Measurements from ENCODE around the gene PPME1. TPM values are rescaled to one million over a fixed set of nuclear protein-coding genes. Genes with fewer than 3 reads are reported as not detected.

PPME1 gene
- total RNA-seq, 2 experiments from 2014 or later: 28.6 to 28.8 TPM

DNA sequence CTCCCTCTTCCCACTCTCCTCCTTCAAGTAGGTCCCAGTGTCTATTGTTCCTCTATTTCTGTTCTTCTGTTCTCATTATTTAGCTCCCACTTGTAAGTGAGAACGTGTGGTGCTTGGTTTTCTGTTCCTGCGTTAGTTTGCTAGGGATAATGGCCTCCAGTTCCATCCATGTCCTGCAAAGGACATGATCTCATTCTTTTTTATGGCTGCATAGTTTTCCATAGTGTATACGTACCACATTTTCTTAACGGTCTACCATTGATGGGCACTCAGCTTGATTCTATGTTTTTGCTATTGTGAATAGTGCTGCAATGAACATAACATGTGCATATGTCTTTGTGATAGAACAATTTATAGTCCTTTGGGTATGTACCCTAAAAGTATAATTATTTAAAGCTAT, 26.5 kb upstream of the PPME1 start:
- Histone ChIP-seq H4K20me1 (ENCODE audit: insufficient read depth, low read length) (no peaks in the 10 kb centered on the region), H3K4me2 (ENCODE audit: low read length) (no peak overlapping the region), H3K27ac (ENCODE audit: low read depth, low read length, poor library complexity, severe bottlenecking) (no peak overlapping the region), H3K9me3 (ENCODE audit: low read length) (no peaks in the 10 kb centered on the region), H3K9me2 (ENCODE audit: insufficient read depth, low read length) (no peaks in the 10 kb centered on the region), H3K36me3 (ENCODE audit: insufficient read depth, low read length) (peaks cover 12% of the 10 kb centered on the region; the same call in 1 of the 2 replicates), H3K4me3 (ENCODE audit: low read depth, low read length, poor library complexity, severe bottlenecking) (no peak overlapping the region), H3K79me2 (ENCODE audit: insufficient read depth, low read depth, low read length) (no peaks in the 10 kb centered on the region), H3K4me1 (ENCODE audit: insufficient read depth, low read length, poor library complexity, severe bottlenecking) (no peaks in the 10 kb centered on the region), H2AFZ (ENCODE audit: low read length) (no peak overlapping the region)
- TF ChIP-seq CTCF (conservative IDR thresholded peaks at IDR 0.05; ENCODE audit: low read length) (no peak), EZH2phosphoT487 (IDR thresholded peaks at IDR 0.05; ENCODE audit: borderline replicate concordance, low read depth, low read length) (no peak)
- intact Hi-C loops (cut with micrococcal nuclease; ENCODE audit: unreplicated experiment): no loop called here
- BruUV-seq (replicated peaks): no TSS peak
- ChIA-PET POLR2A (interaction anchor here (0.9 kb wide), 1 partner anchor 697 kb away, joined by 5 read pairs; no protein-coding TSS in a partner anchor), CTCF (ENCODE audit: unreplicated experiment) (no interaction called here)
- no peak for DNase-seq (ENCODE audit: low spot score)

- Histone ChIP-seq H3K4me2 (ENCODE audit: low read length) (no peak overlapping the region), H3K79me2 (ENCODE audit: insufficient read depth, low read depth, low read length) (no peaks in the 10 kb centered on the region; the same call in 1 of the 2 replicates), H2AFZ (ENCODE audit: low read length) (no peak overlapping the region), H3K36me3 (ENCODE audit: insufficient read depth, low read length) (peaks cover 12% of the 10 kb centered on the region; the same call in 1 of the 2 replicates), H3K4me1 (ENCODE audit: insufficient read depth, low read length, poor library complexity, severe bottlenecking) (no peaks in the 10 kb centered on the region), H3K27ac (ENCODE audit: low read depth, low read length, poor library complexity, severe bottlenecking) (no peak overlapping the region), H3K9me2 (ENCODE audit: insufficient read depth, low read length) (no peaks in the 10 kb centered on the region), H3K4me3 (ENCODE audit: low read depth, low read length, poor library complexity, severe bottlenecking) (no peak overlapping the region), H3K9me3 (ENCODE audit: low read length) (no peaks in the 10 kb centered on the region), H4K20me1 (ENCODE audit: insufficient read depth, low read length) (no peaks in the 10 kb centered on the region)
- no TSS peak for BruUV-seq (replicated peaks)
- intact Hi-C loops (cut with micrococcal nuclease; ENCODE audit: unreplicated experiment): no loop called here
- TF ChIP-seq CTCF (conservative IDR thresholded peaks at IDR 0.05; ENCODE audit: low read length): no peak
- TF ChIP-seq EZH2phosphoT487 (IDR thresholded peaks at IDR 0.05; ENCODE audit: borderline replicate concordance, low read depth, low read length): no peak
- POLR2A ChIA-PET: interaction anchor here (1.0 to 1.2 kb wide), 2 partner anchors 11 to 39 kb away, joined by 3 to 5 read pairs; no protein-coding TSS in a partner anchor
- no peak for DNase-seq (ENCODE audit: low spot score)
- CTCF ChIA-PET (ENCODE audit: unreplicated experiment): no interaction called here
Measured at GRCh38 chr11:74147199-74147929, 23.7 kb upstream of the PPME1 start.

DNA sequence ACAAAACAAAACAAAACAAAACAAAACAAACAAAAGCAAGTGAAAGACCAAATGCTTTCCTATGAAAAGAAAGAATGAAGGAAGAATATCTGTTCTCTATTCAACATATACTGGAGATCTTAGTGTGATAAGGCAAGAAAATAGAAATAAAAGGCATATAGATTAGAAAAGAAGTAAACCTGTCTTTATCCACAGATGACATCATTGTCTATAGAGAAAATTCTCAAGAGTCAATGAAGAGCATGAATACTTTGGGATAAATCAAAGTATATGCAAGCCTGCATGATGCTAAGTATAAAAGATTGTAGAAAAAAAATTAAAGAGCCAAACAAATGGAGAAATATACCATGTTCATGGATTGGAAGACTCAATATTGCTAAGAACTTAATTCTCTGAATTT, 17.9 kb upstream of the PPME1 start:
- ChIA-PET CTCF (ENCODE audit: unreplicated experiment) (no interaction called here), POLR2A (no interaction called here)
- Histone ChIP-seq H3K4me2 (ENCODE audit: low read length) (no peak overlapping the region), H4K20me1 (ENCODE audit: insufficient read depth, low read length) (no peaks in the 10 kb centered on the region), H3K4me1 (ENCODE audit: insufficient read depth, low read length, poor library complexity, severe bottlenecking) (no peaks in the 10 kb centered on the region), H3K9me3 (ENCODE audit: low read length) (peaks cover 10% of the 10 kb centered on the region; the same call in 1 of the 2 replicates), H2AFZ (ENCODE audit: low read length) (no peak overlapping the region), H3K79me2 (ENCODE audit: insufficient read depth, low read depth, low read length) (peaks cover 7% of the 10 kb centered on the region; the same call in 1 of the 2 replicates), H3K36me3 (ENCODE audit: insufficient read depth, low read length) (peaks cover 32% of the 10 kb centered on the region), H3K9me2 (ENCODE audit: insufficient read depth, low read length) (no peaks in the 10 kb centered on the region), H3K4me3 (ENCODE audit: low read depth, low read length, poor library complexity, severe bottlenecking) (no peak overlapping the region), H3K27ac (ENCODE audit: low read depth, low read length, poor library complexity, severe bottlenecking) (no peak overlapping the region)
- BruUV-seq (replicated peaks): no TSS peak
- intact Hi-C loops (cut with micrococcal nuclease; ENCODE audit: unreplicated experiment): no loop called here
- DNase-seq (ENCODE audit: low spot score): no peak
- no peak for TF ChIP-seq EZH2phosphoT487 (IDR thresholded peaks at IDR 0.05; ENCODE audit: borderline replicate concordance, low read depth, low read length)
